Measurements from ENCODE around the gene TELO2.

- TF ChIP-seq CTCF (IDR thresholded peaks at IDR 0.05; ENCODE audit: low read depth, low read length) (no peak), EZH2phosphoT487 (IDR thresholded peaks at IDR 0.05; ENCODE audit: low read depth) (no peak)
These were observed 1.6 kb downstream of the TELO2 start for GRCh38 chr16:1494711-1495110.
